H9 (cell line): ENCODE measurements around the gene TNFAIP2. TPM values are rescaled to one million over a fixed set of nuclear protein-coding genes. Genes with fewer than 3 reads are reported as not detected.

Source experiments
- DNase-seq: peaks from one replicate; pipeline ENCODE4 v3.0.0-alpha.2; 2017
- H2AFZ ChIP-seq: one replicate; pipeline ENCODE4 v1.6.1; 2013; ENCODE audit warnings: mild to moderate bottlenecking, low read length, control low read depth, moderate library complexity
- H2AK5ac ChIP-seq: 2 replicates; pipeline ENCODE4 v1.6.1; 2013; ENCODE audit warnings: low read length, control low read depth, mixed read lengths; ENCODE audit not compliant: insufficient read length
- H2BK120ac ChIP-seq: one replicate; pipeline ENCODE4 v1.6.1; 2013; ENCODE audit warnings: low read depth, mild to moderate bottlenecking, low read length, control low read depth, inconsistent platforms; ENCODE audit not compliant: poor library complexity, severe bottlenecking
- H2BK12ac ChIP-seq: 2 replicates; pipeline ENCODE4 v1.6.1; 2013; ENCODE audit warnings: low read length, control low read depth, mixed read lengths, low read depth; ENCODE audit not compliant: insufficient read length
- H2BK15ac ChIP-seq: 2 replicates; pipeline ENCODE4 v1.6.1; 2013; ENCODE audit warnings: low read depth, low read length, control low read depth
- H2BK20ac ChIP-seq: one replicate; pipeline ENCODE4 v1.6.1; 2013; ENCODE audit warnings: low read depth, mild to moderate bottlenecking, low read length, control low read depth, inconsistent platforms; ENCODE audit not compliant: poor library complexity, severe bottlenecking
- H2BK5ac ChIP-seq: 2 replicates; pipeline ENCODE4 v1.6.1; 2013; ENCODE audit warnings: low read length, control low read depth, mixed read lengths; ENCODE audit not compliant: insufficient read length
- H3K14ac ChIP-seq: 2 replicates; pipeline ENCODE4 v1.6.1; 2013; ENCODE audit warnings: low read length, control low read depth; ENCODE audit not compliant: insufficient read depth
- H3K18ac ChIP-seq: 2 replicates; pipeline ENCODE4 v1.6.1; 2013; ENCODE audit warnings: low read depth, mild to moderate bottlenecking, mixed read lengths, low read length, control low read depth; ENCODE audit not compliant: insufficient read length
- H3K23ac ChIP-seq: 2 replicates; pipeline ENCODE4 v1.6.1; 2013; ENCODE audit warnings: low read length, control low read depth, mixed read lengths, low read depth; ENCODE audit not compliant: insufficient read length
- H3K23me2 ChIP-seq: 2 replicates; pipeline ENCODE4 v1.6.1; 2013; ENCODE audit warnings: low read depth, mild to moderate bottlenecking, mixed read lengths, low read length, control low read depth; ENCODE audit not compliant: insufficient read length, poor library complexity, severe bottlenecking
- H3K27ac ChIP-seq: 2 replicates; pipeline ENCODE4 v1.5.1; 2013; ENCODE audit warnings: low read length, control low read depth, mixed read lengths, low read depth; ENCODE audit not compliant: insufficient read length
- H3K27me3 ChIP-seq: 2 replicates; pipeline ENCODE4 v1.6.1; 2013; ENCODE audit warnings: low read length, control low read depth, inconsistent platforms; ENCODE audit not compliant: insufficient read depth
- H3K4ac ChIP-seq: 2 replicates; pipeline ENCODE4 v1.6.1; 2013; ENCODE audit warnings: low read depth, mild to moderate bottlenecking, control low read depth, inconsistent platforms, low read length, moderate library complexity
- H3K4me1 ChIP-seq: 2 replicates; pipeline ENCODE4 v1.6.1; 2013; ENCODE audit warnings: low read length, control low read depth, inconsistent platforms; ENCODE audit not compliant: insufficient read depth
- H3K4me2 ChIP-seq: 2 replicates; pipeline ENCODE4 v1.6.1; 2013; ENCODE audit warnings: low read length, control low read depth, mixed read lengths; ENCODE audit not compliant: insufficient read length, insufficient read depth
- H3K56ac ChIP-seq: 2 replicates; pipeline ENCODE4 v1.6.1; 2013; ENCODE audit warnings: low read depth, mild to moderate bottlenecking, mixed read lengths, low read length, control low read depth; ENCODE audit not compliant: insufficient read length
- H3K79me1 ChIP-seq: 2 replicates; pipeline ENCODE4 v1.6.1; 2013; ENCODE audit warnings: low read depth, mild to moderate bottlenecking, moderate library complexity, low read length, control low read depth, inconsistent platforms; ENCODE audit not compliant: insufficient read depth, poor library complexity, severe bottlenecking
- H3K79me2 ChIP-seq: 2 replicates; pipeline ENCODE4 v1.6.1; 2013; ENCODE audit warnings: low read length, control low read depth, inconsistent platforms; ENCODE audit not compliant: insufficient read depth
- H3K9ac ChIP-seq: 2 replicates; pipeline ENCODE4 v1.6.1; 2013; ENCODE audit warnings: low read length, control low read depth, mixed read lengths; ENCODE audit not compliant: insufficient read length; ENCODE audit errors: extremely low read depth
- H3K9me3 ChIP-seq: one replicate; pipeline ENCODE4 v1.6.1; 2013; ENCODE audit warnings: low read depth, low read length, inconsistent platforms; ENCODE audit not compliant: control insufficient read depth
- H3T11ph ChIP-seq: one replicate; pipeline ENCODE4 v1.6.1; 2013; ENCODE audit warnings: mild to moderate bottlenecking, low read length, control low read depth, inconsistent platforms
- H4K20me1 ChIP-seq: one replicate; pipeline ENCODE4 v1.6.1; 2013; ENCODE audit not compliant: control insufficient read depth, insufficient read length, insufficient read depth
- H4K5ac ChIP-seq: 2 replicates; pipeline ENCODE4 v1.6.1; 2013; ENCODE audit warnings: low read depth, mild to moderate bottlenecking, mixed read lengths, low read length, control low read depth; ENCODE audit not compliant: insufficient read length
- H4K8ac ChIP-seq: replicated peaks from 2 replicates; pipeline ENCODE4 v1.6.1; 2013; ENCODE audit warnings: low read length, control low read depth, mixed read lengths, low read depth; ENCODE audit not compliant: insufficient read length
- H4K91ac ChIP-seq: 2 replicates; pipeline ENCODE4 v1.6.1; 2013; ENCODE audit warnings: low read depth, mild to moderate bottlenecking, moderate library complexity, mixed read lengths, low read length, control low read depth; ENCODE audit not compliant: insufficient read length
- H3K27ac Mint-ChIP-seq, 3 experiments: 2 replicates in 2 of 3; 3 replicates in 1 of 3; pipeline ENCODE4 v1.8.0; 2020 to 2021; ENCODE audit warnings: mixed read lengths in 3 of 3, mild to moderate bottlenecking in 1 of 3, moderate library complexity in 1 of 3
- H3K27me3 Mint-ChIP-seq: 2 replicates; pipeline ENCODE4 v1.8.0; 2021; ENCODE audit warnings: low read depth, mild to moderate bottlenecking, moderate library complexity, mixed read lengths
- H3K36me3 Mint-ChIP-seq, 3 experiments: 2 replicates in 2 of 3; 3 replicates in 1 of 3; pipeline ENCODE4 v1.8.0; 2020 to 2021; ENCODE audit warnings: low read depth in 3 of 3, mixed read lengths in 3 of 3; ENCODE audit not compliant: insufficient read depth in 1 of 3
- H3K4me1 Mint-ChIP-seq, 2 experiments: 2 replicates each; pipeline ENCODE4 v1.8.0; 2020; ENCODE audit warnings: mixed read lengths in 2 of 2
- H3K4me3 Mint-ChIP-seq, 2 experiments: 2 replicates in 1 of 2; 3 replicates in 1 of 2; pipeline ENCODE4 v1.8.0; 2020 to 2021; ENCODE audit warnings: mild to moderate bottlenecking in 2 of 2, mixed read lengths in 2 of 2, moderate library complexity in 1 of 2
- H3K9me3 Mint-ChIP-seq, 2 experiments: 2 replicates in 1 of 2; 3 replicates in 1 of 2; pipeline ENCODE4 v1.8.0; 2020; ENCODE audit warnings: mild to moderate bottlenecking in 2 of 2, mixed read lengths in 2 of 2, moderate library complexity in 1 of 2
- WGBS: extraction: QIAGEN DNeasy Blood & Tissue Kit; methylation state at CpG from one replicate; pipeline ENCODE4 v1.1.7; 2013; ENCODE audit warnings: missing lambda C conversion rate, low lambda C conversion rate, mixed read lengths; ENCODE audit not compliant: insufficient read length; ENCODE audit errors: extremely low coverage; 5-methylcytosine and 5-hydroxymethylcytosine counted together
- total RNA-seq: library from RNA; stranded (reverse); gene quantifications from 2 replicates; pipeline ENCODE4 v1.2.1, GENCODE V29; 2021
- TF ChIP-seq, protein P1 (sequence below): fragments of 200-600 bp; sonication (generic); conservative IDR thresholded peaks from 3 replicates; pipeline ENCODE4 v1.8.0; 2021; ENCODE audit warnings: antibody characterized with exemption, mild to moderate bottlenecking

TNFAIP2 gene
- total RNA-seq, 1 experiment from 2014 or later, result 29.3 TPM

DNA sequence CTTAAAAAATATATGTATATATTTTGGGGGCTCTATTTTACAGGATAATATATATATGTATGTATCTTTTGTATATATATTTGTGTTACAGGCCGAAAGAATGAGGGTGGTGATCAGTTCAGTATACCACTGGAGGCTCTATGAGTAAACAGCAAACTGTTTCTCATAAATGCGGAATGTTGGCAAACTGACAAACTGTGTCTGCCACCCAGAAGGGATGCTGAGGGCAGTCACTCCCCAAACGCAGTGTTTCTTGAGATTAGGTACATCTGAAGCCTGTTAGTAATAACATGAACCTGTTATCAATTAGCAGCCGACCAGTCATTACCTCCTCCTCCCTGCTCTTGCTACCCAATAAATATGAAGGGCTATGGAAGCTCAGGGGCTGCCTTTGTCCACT is 20.8 kb downstream of the TNFAIP2 start:
- DNase-seq, result no peak
- TF ChIP-seq, protein P1, sequence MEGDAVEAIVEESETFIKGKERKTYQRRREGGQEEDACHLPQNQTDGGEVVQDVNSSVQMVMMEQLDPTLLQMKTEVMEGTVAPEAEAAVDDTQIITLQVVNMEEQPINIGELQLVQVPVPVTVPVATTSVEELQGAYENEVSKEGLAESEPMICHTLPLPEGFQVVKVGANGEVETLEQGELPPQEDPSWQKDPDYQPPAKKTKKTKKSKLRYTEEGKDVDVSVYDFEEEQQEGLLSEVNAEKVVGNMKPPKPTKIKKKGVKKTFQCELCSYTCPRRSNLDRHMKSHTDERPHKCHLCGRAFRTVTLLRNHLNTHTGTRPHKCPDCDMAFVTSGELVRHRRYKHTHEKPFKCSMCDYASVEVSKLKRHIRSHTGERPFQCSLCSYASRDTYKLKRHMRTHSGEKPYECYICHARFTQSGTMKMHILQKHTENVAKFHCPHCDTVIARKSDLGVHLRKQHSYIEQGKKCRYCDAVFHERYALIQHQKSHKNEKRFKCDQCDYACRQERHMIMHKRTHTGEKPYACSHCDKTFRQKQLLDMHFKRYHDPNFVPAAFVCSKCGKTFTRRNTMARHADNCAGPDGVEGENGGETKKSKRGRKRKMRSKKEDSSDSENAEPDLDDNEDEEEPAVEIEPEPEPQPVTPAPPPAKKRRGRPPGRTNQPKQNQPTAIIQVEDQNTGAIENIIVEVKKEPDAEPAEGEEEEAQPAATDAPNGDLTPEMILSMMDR, result no peak
- Histone ChIP-seq H3K14ac (no peak overlapping the region), H3K4ac (no peak overlapping the region), H3K4me2 (no peak overlapping the region), H2BK15ac (no peak overlapping the region), H3K23me2 (peaks cover 4% of the 10 kb centered on the region), H3K79me2 (no peaks in the 10 kb centered on the region), H2BK20ac (no peak overlapping the region), H3K27me3 (no peaks in the 10 kb centered on the region), H2AK5ac (no peak overlapping the region), H3K56ac (no peak overlapping the region), H3K27ac (no peak overlapping the region), H4K5ac (no peak overlapping the region), H3K23ac (no peak overlapping the region), H3K9ac (no peak overlapping the region), H3K9me3 (no peaks in the 10 kb centered on the region), H3K79me1 (no peaks in the 10 kb centered on the region), H4K8ac (no peak overlapping the region), H3T11ph (no peak overlapping the region), H2BK12ac (no peak overlapping the region), H2BK5ac (no peak overlapping the region), H4K91ac (no peak overlapping the region), H2AFZ (no peak overlapping the region), H4K20me1 (no peaks in the 10 kb centered on the region), H3K18ac (no peak overlapping the region), H2BK120ac (no peak overlapping the region), H3K4me1 (no peaks in the 10 kb centered on the region)
- Mint-ChIP-seq H3K27ac (no peak overlapping the region), H3K9me3 (no peaks in the 10 kb centered on the region; a peak in 2 of 5 replicates), H3K4me3 (no peak overlapping the region), H3K36me3 (no peaks in the 10 kb centered on the region; a peak in 1 of 7 replicates), H3K4me1 (peaks cover 18 to 25% of the 10 kb centered on the region in 2 experiments), H3K27me3 (peaks cover 13% of the 10 kb centered on the region)
- WGBS, result no CpG with 5 or more reads among the region's 4 CpGs
